ENCODE data around the gene PDE6G. TPM values are rescaled to one million over a fixed set of nuclear protein-coding genes. Genes with fewer than 3 reads are reported as not detected.
A peak's percentile ranks its signal among the peaks of the same experiment; 100 is the strongest.

Gene PDE6G
- total and polyA plus RNA-seq, 2 of the 13 experiments (the other 11 are each of a cell fraction or from before 2014, with no cell fraction given): 1.4 to 6.7 TPM

GRCh38 chr17:81636505-81637288 lies 19.6 kb downstream of the PDE6G start, which contains the start of the genes NPLOC4 and TSPAN10 (continued):
- TF ChIP-seq, protein P1, sequence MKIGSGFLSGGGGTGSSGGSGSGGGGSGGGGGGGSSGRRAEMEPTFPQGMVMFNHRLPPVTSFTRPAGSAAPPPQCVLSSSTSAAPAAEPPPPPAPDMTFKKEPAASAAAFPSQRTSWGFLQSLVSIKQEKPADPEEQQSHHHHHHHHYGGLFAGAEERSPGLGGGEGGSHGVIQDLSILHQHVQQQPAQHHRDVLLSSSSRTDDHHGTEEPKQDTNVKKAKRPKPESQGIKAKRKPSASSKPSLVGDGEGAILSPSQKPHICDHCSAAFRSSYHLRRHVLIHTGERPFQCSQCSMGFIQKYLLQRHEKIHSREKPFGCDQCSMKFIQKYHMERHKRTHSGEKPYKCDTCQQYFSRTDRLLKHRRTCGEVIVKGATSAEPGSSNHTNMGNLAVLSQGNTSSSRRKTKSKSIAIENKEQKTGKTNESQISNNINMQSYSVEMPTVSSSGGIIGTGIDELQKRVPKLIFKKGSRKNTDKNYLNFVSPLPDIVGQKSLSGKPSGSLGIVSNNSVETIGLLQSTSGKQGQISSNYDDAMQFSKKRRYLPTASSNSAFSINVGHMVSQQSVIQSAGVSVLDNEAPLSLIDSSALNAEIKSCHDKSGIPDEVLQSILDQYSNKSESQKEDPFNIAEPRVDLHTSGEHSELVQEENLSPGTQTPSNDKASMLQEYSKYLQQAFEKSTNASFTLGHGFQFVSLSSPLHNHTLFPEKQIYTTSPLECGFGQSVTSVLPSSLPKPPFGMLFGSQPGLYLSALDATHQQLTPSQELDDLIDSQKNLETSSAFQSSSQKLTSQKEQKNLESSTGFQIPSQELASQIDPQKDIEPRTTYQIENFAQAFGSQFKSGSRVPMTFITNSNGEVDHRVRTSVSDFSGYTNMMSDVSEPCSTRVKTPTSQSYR (CRISPR knock-in tag; IDR thresholded peaks at IDR 0.05; ENCODE audit: borderline replicate concordance): peak; percentile 83
- TF ChIP-seq ETS1 (CRISPR knock-in tag; IDR thresholded peaks at IDR 0.05): no peak
- no peak for TF ChIP-seq ZNF207 (IDR thresholded peaks at IDR 0.05; ENCODE audit: borderline replicate concordance)
- 0 out of 2 replicates have a peak, but pooled peaks have one; percentile 17 for TF ChIP-seq ZNF3 (CRISPR knock-in tag; IDR thresholded peaks at IDR 0.05)
- TF ChIP-seq SP2 (CRISPR knock-in tag; IDR thresholded peaks at IDR 0.05): peak; percentile 79
- TF ChIP-seq TBL1XR1 (IDR thresholded peaks at IDR 0.05; ENCODE audit: borderline replicate concordance, low read length, partially characterized antibody): peak; percentile 57
- TF ChIP-seq ZNF343 (CRISPR knock-in tag; IDR thresholded peaks at IDR 0.05): peak; percentile 66; the same call in 1 of the 2 replicates
- no peak for TF ChIP-seq SYNCRIP (IDR thresholded peaks at IDR 0.05; ENCODE audit: insufficient read depth, low read depth, low read length)
- peak; percentile 43; the same call in 1 of the 2 replicates for TF ChIP-seq ZFP37 (CRISPR knock-in tag; IDR thresholded peaks at IDR 0.05; ENCODE audit: borderline replicate concordance)
- TF ChIP-seq TARDBP (CRISPR knock-in tag; IDR thresholded peaks at IDR 0.05): peak; percentile 94
- TF ChIP-seq RFXAP (CRISPR knock-in tag; IDR thresholded peaks at IDR 0.05; ENCODE audit: borderline replicate concordance): peak; percentile 86
- no peak for TF ChIP-seq CREB3 (CRISPR knock-in tag; IDR thresholded peaks at IDR 0.05)
- TF ChIP-seq ZNF441 (CRISPR knock-in tag; IDR thresholded peaks at IDR 0.05; ENCODE audit: borderline replicate concordance): peak; percentile 90
- no peak for TF ChIP-seq ZNF501 (CRISPR knock-in tag; IDR thresholded peaks at IDR 0.05)
- TF ChIP-seq POLR2A (IDR thresholded peaks at IDR 0.05; ENCODE audit: insufficient read depth in 1 of 2, low read depth in 2 of 2, low read length in 2 of 2): peak; percentile 64 to 81
- TF ChIP-seq ZNF879 (CRISPR knock-in tag; IDR thresholded peaks at IDR 0.05): no peak
- peak; percentile 86 for TF ChIP-seq ZNF264 (CRISPR knock-in tag; IDR thresholded peaks at IDR 0.05)
- peak; percentile 98 for TF ChIP-seq ZSCAN25 (CRISPR knock-in tag; IDR thresholded peaks at IDR 0.05)
- TF ChIP-seq, protein P2, sequence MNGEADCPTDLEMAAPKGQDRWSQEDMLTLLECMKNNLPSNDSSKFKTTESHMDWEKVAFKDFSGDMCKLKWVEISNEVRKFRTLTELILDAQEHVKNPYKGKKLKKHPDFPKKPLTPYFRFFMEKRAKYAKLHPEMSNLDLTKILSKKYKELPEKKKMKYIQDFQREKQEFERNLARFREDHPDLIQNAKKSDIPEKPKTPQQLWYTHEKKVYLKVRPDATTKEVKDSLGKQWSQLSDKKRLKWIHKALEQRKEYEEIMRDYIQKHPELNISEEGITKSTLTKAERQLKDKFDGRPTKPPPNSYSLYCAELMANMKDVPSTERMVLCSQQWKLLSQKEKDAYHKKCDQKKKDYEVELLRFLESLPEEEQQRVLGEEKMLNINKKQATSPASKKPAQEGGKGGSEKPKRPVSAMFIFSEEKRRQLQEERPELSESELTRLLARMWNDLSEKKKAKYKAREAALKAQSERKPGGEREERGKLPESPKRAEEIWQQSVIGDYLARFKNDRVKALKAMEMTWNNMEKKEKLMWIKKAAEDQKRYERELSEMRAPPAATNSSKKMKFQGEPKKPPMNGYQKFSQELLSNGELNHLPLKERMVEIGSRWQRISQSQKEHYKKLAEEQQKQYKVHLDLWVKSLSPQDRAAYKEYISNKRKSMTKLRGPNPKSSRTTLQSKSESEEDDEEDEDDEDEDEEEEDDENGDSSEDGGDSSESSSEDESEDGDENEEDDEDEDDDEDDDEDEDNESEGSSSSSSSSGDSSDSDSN (CRISPR knock-in tag; IDR thresholded peaks at IDR 0.05): peak; percentile 94
- no peak for TF ChIP-seq EED (CRISPR knock-in tag; IDR thresholded peaks at IDR 0.05)
- TF ChIP-seq HCFC1 (IDR thresholded peaks at IDR 0.05; ENCODE audit: low read depth, low read length): peak; percentile 76
- TF ChIP-seq KDM5A (IDR thresholded peaks at IDR 0.05; ENCODE audit: borderline replicate concordance, low read length): peak; percentile 93
- TF ChIP-seq ZNF234 (CRISPR knock-in tag; conservative IDR thresholded peaks at IDR 0.05): no peak; the same call in 1 of the 2 replicates
- TF ChIP-seq RARA (CRISPR knock-in tag; IDR thresholded peaks at IDR 0.05): peak; percentile 60
